ENCODE measurements around the gene CILP2. TPM values are rescaled to one million over a fixed set of nuclear protein-coding genes. Genes with fewer than 3 reads are reported as not detected.

The CILP2 gene
- total and polyA plus RNA-seq, 8 donors = under 0.01 to 1.4 (median 0.39) TPM; not detected in 4

- DNase-seq = no peak
- no peaks in the 10 kb centered on the region for H3K27me3 ChIP-seq
- no peak for TF ChIP-seq POLR2A (IDR thresholded peaks at IDR 0.05)
- TF ChIP-seq POLR2AphosphoS5 (IDR thresholded peaks at IDR 0.05) = no peak
- TF ChIP-seq EP300 (IDR thresholded peaks at IDR 0.05) = no peak
- no peak for TF ChIP-seq CTCF (IDR thresholded peaks at IDR 0.05)
- no peak overlapping the region for H3K4me3 ChIP-seq
- H3K27ac ChIP-seq = no peak overlapping the region
- H3K36me3 ChIP-seq = peaks cover 60 to 100% (median 96%) of the 10 kb centered on the region in 4 donors
- H3K9me3 ChIP-seq = no peaks in the 10 kb centered on the region
- intact Hi-C loops (cut with DNase I; ENCODE audit: low total_unique reads) = no loop called here
- WGBS, 5 donors = 91 to 96% (median 93%) methylated on average over 26 to 30 of the region's 30 CpGs
- H3K4me1 ChIP-seq = no peaks in the 10 kb centered on the region
Measured at GRCh38 chr19:19495614-19496603, 42.2 kb upstream of the CILP2 start.

GRCh38 chr19:19498255-19498991, 39.6 kb upstream of the CILP2 start:
- no peak overlapping the region for H3K27ac ChIP-seq
- H3K36me3 ChIP-seq = peaks cover 80 to 100% (median 99%) of the 10 kb centered on the region in 4 donors
- DNase-seq = no peak
- H3K9me3 ChIP-seq = no peaks in the 10 kb centered on the region
- intact Hi-C loops (cut with DNase I; ENCODE audit: low total_unique reads) = no loop called here
- TF ChIP-seq POLR2AphosphoS5 (IDR thresholded peaks at IDR 0.05) (no peak), CTCF (IDR thresholded peaks at IDR 0.05) (no peak), POLR2A (IDR thresholded peaks at IDR 0.05) (no peak), EP300 (IDR thresholded peaks at IDR 0.05) (no peak)
- H3K27me3 ChIP-seq = no peaks in the 10 kb centered on the region
- H3K4me1 ChIP-seq = no peaks in the 10 kb centered on the region
- no peak overlapping the region for H3K4me3 ChIP-seq
- 93 to 95% (median 93%) methylated on average over 19 to 33 of the region's 33 CpGs for WGBS, 5 donors

GRCh38 chr19:19499272-19499995, 38.6 kb upstream of the CILP2 start:
- H3K4me1 ChIP-seq = no peaks in the 10 kb centered on the region
- no peak overlapping the region for H3K27ac ChIP-seq
- H3K27me3 ChIP-seq = no peaks in the 10 kb centered on the region
- no peak for DNase-seq
- intact Hi-C loops (cut with DNase I; ENCODE audit: low total_unique reads) = no loop called here
- peaks cover 76 to 100% (median 99%) of the 10 kb centered on the region in 4 donors for H3K36me3 ChIP-seq
- TF ChIP-seq POLR2AphosphoS5 (IDR thresholded peaks at IDR 0.05) = no peak
- H3K9me3 ChIP-seq = no peaks in the 10 kb centered on the region
- H3K4me3 ChIP-seq = no peak overlapping the region
- WGBS, 5 donors = 89 to 93% (median 91%) methylated on average over 11 to 18 of the region's 18 CpGs

- Histone ChIP-seq H3K36me3 (peaks cover 79 to 100% (median 100%) of the 10 kb centered on the region in 4 donors), H3K27ac (no peak overlapping the region), H3K4me1 (no peaks in the 10 kb centered on the region), H3K9me3 (no peaks in the 10 kb centered on the region), H3K4me3 (no peak overlapping the region), H3K27me3 (no peaks in the 10 kb centered on the region)
- DNase-seq = no peak
- TF ChIP-seq POLR2AphosphoS5 (IDR thresholded peaks at IDR 0.05) = no peak
- WGBS, 5 donors = 84 to 91% (median 91%) methylated on average over 30 to 34 of the region's 34 CpGs
- intact Hi-C loops (cut with DNase I; ENCODE audit: low total_unique reads) = no loop called here
Measured at GRCh38 chr19:19500975-19501644, 37.0 kb upstream of the CILP2 start.

Data from stomach (tissue), 9 donors.